Liver (tissue), 9 donors: ENCODE results near the gene SASH3. TPM values are rescaled to one million over a fixed set of nuclear protein-coding genes. Genes with fewer than 3 reads are reported as not detected.

Source experiments
- DNase-seq: peaks from one replicate; pipeline ENCODE4 v3.0.0-alpha.2; 2017; ENCODE audit warnings: low spot score
- H3K27ac ChIP-seq, 2 donors: one replicate each; pipeline ENCODE4 v1.7.0; 2013; ENCODE audit warnings: inconsistent platforms in 2 of 2, low read length in 2 of 2, control low read depth in 1 of 2, low read depth in 1 of 2, mild to moderate bottlenecking in 1 of 2
- H3K27me3 ChIP-seq, 4 donors: one replicate each; pipeline versions ENCODE4 v1.6.1 to v1.7.0; 2013; ENCODE audit warnings: low read length in 3 of 4, inconsistent platforms in 1 of 4, mild to moderate bottlenecking in 1 of 4, moderate library complexity in 1 of 4; ENCODE audit not compliant: control insufficient read depth in 4 of 4, insufficient read depth in 4 of 4
- H3K36me3 ChIP-seq, 4 donors: one replicate each; pipeline versions ENCODE4 v1.6.1 to v1.7.0; 2013; ENCODE audit warnings: low read length in 3 of 4, mild to moderate bottlenecking in 3 of 4, low read depth in 1 of 4, moderate library complexity in 1 of 4; ENCODE audit not compliant: control insufficient read depth in 4 of 4, insufficient read depth in 3 of 4
- H3K4me1 ChIP-seq, 4 donors: one replicate each; pipeline versions ENCODE4 v1.6.1 to v1.7.0; 2013; ENCODE audit warnings: low read length in 3 of 4, mild to moderate bottlenecking in 3 of 4, moderate library complexity in 1 of 4; ENCODE audit not compliant: control insufficient read depth in 4 of 4, insufficient read depth in 4 of 4
- H3K4me3 ChIP-seq, 3 donors: one replicate each; pipeline versions ENCODE4 v1.6.1 to v1.7.0; 2013; ENCODE audit warnings: low read length in 3 of 3, control low read depth in 1 of 3, low read depth in 1 of 3, mild to moderate bottlenecking in 1 of 3
- H3K9ac ChIP-seq, 2 donors: one replicate each; pipeline ENCODE4 v1.7.0; 2013; ENCODE audit warnings: low read length in 2 of 2, mild to moderate bottlenecking in 2 of 2, moderate library complexity in 2 of 2, control low read depth in 1 of 2, low read depth in 1 of 2
- H3K9me3 ChIP-seq, 4 donors: one replicate each; pipeline versions ENCODE4 v1.6.1 to v1.7.0; 2013; ENCODE audit warnings: low read length in 3 of 4; ENCODE audit not compliant: control insufficient read depth in 4 of 4
- EGR1 ChIP-seq, 2 donors: IDR thresholded peaks; 2 replicates each; pipeline ENCODE4 v1.6.1; 2016 to 2018; ENCODE audit warnings: antibody characterized with exemption in 2 of 2, low read depth in 2 of 2
- FOXA1 ChIP-seq: IDR thresholded peaks from 2 replicates; pipeline ENCODE4 v1.6.1; 2016; ENCODE audit warnings: antibody characterized with exemption
- FOXA2 ChIP-seq: IDR thresholded peaks from 2 replicates; pipeline ENCODE4 v1.6.1; 2016; ENCODE audit warnings: antibody characterized with exemption
- GABPA ChIP-seq, 2 donors: IDR thresholded peaks in 1 of 2; conservative IDR thresholded peaks in 1 of 2; 2 replicates each; pipeline ENCODE4 v1.6.1; 2016; ENCODE audit warnings: antibody characterized with exemption in 2 of 2, mild to moderate bottlenecking in 1 of 2, moderate library complexity in 1 of 2
- HNF4A ChIP-seq, 2 donors: conservative IDR thresholded peaks; 2 replicates each; pipeline ENCODE4 v1.6.1; 2016; ENCODE audit warnings: antibody characterized with exemption in 2 of 2, mild to moderate bottlenecking in 2 of 2
- HNF4G ChIP-seq: IDR thresholded peaks from 2 replicates; pipeline ENCODE4 v1.6.1; 2016; ENCODE audit warnings: antibody characterized with exemption
- JUND ChIP-seq, 2 donors: IDR thresholded peaks; 2 replicates each; pipeline ENCODE4 v1.6.1; 2016; ENCODE audit warnings: antibody characterized with exemption in 2 of 2
- NR2F2 ChIP-seq: IDR thresholded peaks from 2 replicates; pipeline ENCODE4 v1.6.1; 2016; ENCODE audit warnings: antibody characterized with exemption
- RAD21 ChIP-seq, 2 donors: IDR thresholded peaks; 2 replicates each; pipeline ENCODE4 v1.6.1; 2016; ENCODE audit warnings: antibody characterized with exemption in 2 of 2, mild to moderate bottlenecking in 2 of 2
- RXRA ChIP-seq, 2 donors: IDR thresholded peaks; 2 replicates each; pipeline ENCODE4 v1.6.1; 2017 to 2018; ENCODE audit warnings: antibody characterized with exemption in 2 of 2, mild to moderate bottlenecking in 1 of 2
- SP1 ChIP-seq: IDR thresholded peaks from 2 replicates; pipeline ENCODE4 v1.6.1; 2018; ENCODE audit warnings: antibody characterized with exemption, mild to moderate bottlenecking
- TAF1 ChIP-seq: conservative IDR thresholded peaks from 2 replicates; pipeline ENCODE4 v1.6.1; 2016; ENCODE audit warnings: antibody characterized with exemption, mild to moderate bottlenecking
- YY1 ChIP-seq: IDR thresholded peaks from 2 replicates; pipeline ENCODE4 v1.6.1; 2016; ENCODE audit warnings: antibody characterized with exemption, mild to moderate bottlenecking
- WGBS: extraction: QIAGEN DNeasy Blood & Tissue Kit; methylation state at CpG from one replicate; pipeline ENCODE4 v1.1.7; 2013; 5-methylcytosine and 5-hydroxymethylcytosine counted together
- polyA plus RNA-seq, 2 donors: library from polyadenylated mRNA; stranded (reverse) in 1 of 2; unstranded in 1 of 2; fragments of 200-250 nt in 1 of 2; fragments of >200 nt in 1 of 2; fragmentation: Nextera tagmentation in 1 of 2; extraction: Ambion mirVana in 1 of 2; gene quantifications; one replicate each; pipeline versions ENCODE4 v1.2.1 to v1.2.3, GENCODE V29; 2013 to 2015
- total RNA-seq, 2 donors: library from RNA; depleted of rRNA; stranded (reverse); fragments of >200 nt; gene quantifications; one replicate each; pipeline ENCODE4 v1.2.3, GENCODE V29; 2014
- TF ChIP-seq, protein P1 (sequence below): IDR thresholded peaks from 2 replicates; pipeline ENCODE4 v1.6.1; 2016; ENCODE audit warnings: antibody characterized with exemption, mild to moderate bottlenecking
- TF ChIP-seq, protein P2 (sequence below): IDR thresholded peaks from 2 replicates; pipeline ENCODE4 v1.6.1; 2016; ENCODE audit warnings: antibody characterized with exemption
- TF ChIP-seq, protein P3 (sequence below): IDR thresholded peaks from 2 replicates; pipeline ENCODE4 v1.6.1; 2016; ENCODE audit warnings: antibody characterized with exemption
- TF ChIP-seq, protein P4 (sequence below): IDR thresholded peaks from 2 replicates; pipeline ENCODE4 v1.6.1; 2016; ENCODE audit warnings: antibody characterized with exemption
- TF ChIP-seq, protein P5 (sequence below): fragments of 150-350 bp; IDR thresholded peaks from 2 replicates; pipeline ENCODE4 v1.5.1; 2017; ENCODE audit warnings: improper control_type of control experiment, low read depth, low read length; ENCODE audit not compliant: missing input control
- donor health status: healthy.
- donor health status: healthy.
- donor health status: healthy.
- donor health status: healthy.
- donor health status: healthy.

The SASH3 gene
- total and polyA plus RNA-seq, 4 donors: 1.8 to 9.5 (median 3.9) TPM

DNA sequence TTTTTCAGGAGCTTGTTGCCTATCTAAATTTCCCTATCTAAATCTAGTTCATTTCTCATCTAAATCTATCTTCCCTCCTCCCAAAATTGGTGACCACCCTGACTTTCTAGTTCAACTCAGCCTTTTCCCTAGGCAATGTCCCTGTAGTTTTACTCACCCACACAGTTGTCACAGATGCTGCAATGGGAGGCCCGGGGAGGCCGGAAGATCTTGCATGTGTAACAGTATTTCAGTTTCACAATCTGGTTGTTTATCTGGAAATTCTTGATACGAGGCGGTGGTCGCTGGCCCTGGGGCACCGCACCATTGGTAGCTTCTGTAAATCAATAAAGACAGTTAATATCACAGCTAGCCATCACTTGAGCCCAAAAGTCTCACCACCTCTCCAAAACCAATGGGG, 43.8 kb downstream of the SASH3 start:
- H3K9ac ChIP-seq: no peak overlapping the region
- H3K9me3 ChIP-seq: no peaks in the 10 kb centered on the region
- H3K27ac ChIP-seq: no peak overlapping the region
- TF ChIP-seq, protein P1, sequence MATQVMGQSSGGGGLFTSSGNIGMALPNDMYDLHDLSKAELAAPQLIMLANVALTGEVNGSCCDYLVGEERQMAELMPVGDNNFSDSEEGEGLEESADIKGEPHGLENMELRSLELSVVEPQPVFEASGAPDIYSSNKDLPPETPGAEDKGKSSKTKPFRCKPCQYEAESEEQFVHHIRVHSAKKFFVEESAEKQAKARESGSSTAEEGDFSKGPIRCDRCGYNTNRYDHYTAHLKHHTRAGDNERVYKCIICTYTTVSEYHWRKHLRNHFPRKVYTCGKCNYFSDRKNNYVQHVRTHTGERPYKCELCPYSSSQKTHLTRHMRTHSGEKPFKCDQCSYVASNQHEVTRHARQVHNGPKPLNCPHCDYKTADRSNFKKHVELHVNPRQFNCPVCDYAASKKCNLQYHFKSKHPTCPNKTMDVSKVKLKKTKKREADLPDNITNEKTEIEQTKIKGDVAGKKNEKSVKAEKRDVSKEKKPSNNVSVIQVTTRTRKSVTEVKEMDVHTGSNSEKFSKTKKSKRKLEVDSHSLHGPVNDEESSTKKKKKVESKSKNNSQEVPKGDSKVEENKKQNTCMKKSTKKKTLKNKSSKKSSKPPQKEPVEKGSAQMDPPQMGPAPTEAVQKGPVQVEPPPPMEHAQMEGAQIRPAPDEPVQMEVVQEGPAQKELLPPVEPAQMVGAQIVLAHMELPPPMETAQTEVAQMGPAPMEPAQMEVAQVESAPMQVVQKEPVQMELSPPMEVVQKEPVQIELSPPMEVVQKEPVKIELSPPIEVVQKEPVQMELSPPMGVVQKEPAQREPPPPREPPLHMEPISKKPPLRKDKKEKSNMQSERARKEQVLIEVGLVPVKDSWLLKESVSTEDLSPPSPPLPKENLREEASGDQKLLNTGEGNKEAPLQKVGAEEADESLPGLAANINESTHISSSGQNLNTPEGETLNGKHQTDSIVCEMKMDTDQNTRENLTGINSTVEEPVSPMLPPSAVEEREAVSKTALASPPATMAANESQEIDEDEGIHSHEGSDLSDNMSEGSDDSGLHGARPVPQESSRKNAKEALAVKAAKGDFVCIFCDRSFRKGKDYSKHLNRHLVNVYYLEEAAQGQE: no peak
- no peak for TF ChIP-seq FOXA2
- TF ChIP-seq EGR1 (IDR thresholded peaks at IDR 0.05; ENCODE audit: low read depth in 2 of 2): no peak
- TF ChIP-seq SP1: no peak
- TF ChIP-seq, protein P2, sequence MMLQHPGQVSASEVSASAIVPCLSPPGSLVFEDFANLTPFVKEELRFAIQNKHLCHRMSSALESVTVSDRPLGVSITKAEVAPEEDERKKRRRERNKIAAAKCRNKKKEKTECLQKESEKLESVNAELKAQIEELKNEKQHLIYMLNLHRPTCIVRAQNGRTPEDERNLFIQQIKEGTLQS: no peak
- no peak for TF ChIP-seq YY1
- no peak for TF ChIP-seq HNF4G
- TF ChIP-seq, protein P3, sequence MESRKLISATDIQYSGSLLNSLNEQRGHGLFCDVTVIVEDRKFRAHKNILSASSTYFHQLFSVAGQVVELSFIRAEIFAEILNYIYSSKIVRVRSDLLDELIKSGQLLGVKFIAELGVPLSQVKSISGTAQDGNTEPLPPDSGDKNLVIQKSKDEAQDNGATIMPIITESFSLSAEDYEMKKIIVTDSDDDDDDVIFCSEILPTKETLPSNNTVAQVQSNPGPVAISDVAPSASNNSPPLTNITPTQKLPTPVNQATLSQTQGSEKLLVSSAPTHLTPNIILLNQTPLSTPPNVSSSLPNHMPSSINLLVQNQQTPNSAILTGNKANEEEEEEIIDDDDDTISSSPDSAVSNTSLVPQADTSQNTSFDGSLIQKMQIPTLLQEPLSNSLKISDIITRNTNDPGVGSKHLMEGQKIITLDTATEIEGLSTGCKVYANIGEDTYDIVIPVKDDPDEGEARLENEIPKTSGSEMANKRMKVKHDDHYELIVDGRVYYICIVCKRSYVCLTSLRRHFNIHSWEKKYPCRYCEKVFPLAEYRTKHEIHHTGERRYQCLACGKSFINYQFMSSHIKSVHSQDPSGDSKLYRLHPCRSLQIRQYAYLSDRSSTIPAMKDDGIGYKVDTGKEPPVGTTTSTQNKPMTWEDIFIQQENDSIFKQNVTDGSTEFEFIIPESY: no peak
- TF ChIP-seq TAF1: no peak
- TF ChIP-seq FOXA1: no peak
- TF ChIP-seq, protein P4, sequence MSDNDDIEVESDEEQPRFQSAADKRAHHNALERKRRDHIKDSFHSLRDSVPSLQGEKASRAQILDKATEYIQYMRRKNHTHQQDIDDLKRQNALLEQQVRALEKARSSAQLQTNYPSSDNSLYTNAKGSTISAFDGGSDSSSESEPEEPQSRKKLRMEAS: no peak
- TF ChIP-seq HNF4A (conservative IDR thresholded peaks at IDR 0.05): no peak
- TF ChIP-seq RAD21 (IDR thresholded peaks at IDR 0.05): no peak
- no peak for TF ChIP-seq GABPA (IDR thresholded peaks at IDR 0.05 in 1 of 2, conservative IDR thresholded peaks at IDR 0.05 in 1 of 2)
- no peak for TF ChIP-seq JUND (IDR thresholded peaks at IDR 0.05)
- TF ChIP-seq NR2F2: no peak
- TF ChIP-seq, protein P5, sequence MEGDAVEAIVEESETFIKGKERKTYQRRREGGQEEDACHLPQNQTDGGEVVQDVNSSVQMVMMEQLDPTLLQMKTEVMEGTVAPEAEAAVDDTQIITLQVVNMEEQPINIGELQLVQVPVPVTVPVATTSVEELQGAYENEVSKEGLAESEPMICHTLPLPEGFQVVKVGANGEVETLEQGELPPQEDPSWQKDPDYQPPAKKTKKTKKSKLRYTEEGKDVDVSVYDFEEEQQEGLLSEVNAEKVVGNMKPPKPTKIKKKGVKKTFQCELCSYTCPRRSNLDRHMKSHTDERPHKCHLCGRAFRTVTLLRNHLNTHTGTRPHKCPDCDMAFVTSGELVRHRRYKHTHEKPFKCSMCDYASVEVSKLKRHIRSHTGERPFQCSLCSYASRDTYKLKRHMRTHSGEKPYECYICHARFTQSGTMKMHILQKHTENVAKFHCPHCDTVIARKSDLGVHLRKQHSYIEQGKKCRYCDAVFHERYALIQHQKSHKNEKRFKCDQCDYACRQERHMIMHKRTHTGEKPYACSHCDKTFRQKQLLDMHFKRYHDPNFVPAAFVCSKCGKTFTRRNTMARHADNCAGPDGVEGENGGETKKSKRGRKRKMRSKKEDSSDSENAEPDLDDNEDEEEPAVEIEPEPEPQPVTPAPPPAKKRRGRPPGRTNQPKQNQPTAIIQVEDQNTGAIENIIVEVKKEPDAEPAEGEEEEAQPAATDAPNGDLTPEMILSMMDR: no peak
- 53% methylated on average over 6 of the region's 6 CpGs for WGBS
- peaks cover 0 to 7% (median 2%) of the 10 kb centered on the region in 4 donors for H3K36me3 ChIP-seq
- no peaks in the 10 kb centered on the region for H3K27me3 ChIP-seq
- no peak for DNase-seq
- peaks cover 0 to 7% (median 2%) of the 10 kb centered on the region in 4 donors for H3K4me1 ChIP-seq
- H3K4me3 ChIP-seq: no peak overlapping the region

DNA sequence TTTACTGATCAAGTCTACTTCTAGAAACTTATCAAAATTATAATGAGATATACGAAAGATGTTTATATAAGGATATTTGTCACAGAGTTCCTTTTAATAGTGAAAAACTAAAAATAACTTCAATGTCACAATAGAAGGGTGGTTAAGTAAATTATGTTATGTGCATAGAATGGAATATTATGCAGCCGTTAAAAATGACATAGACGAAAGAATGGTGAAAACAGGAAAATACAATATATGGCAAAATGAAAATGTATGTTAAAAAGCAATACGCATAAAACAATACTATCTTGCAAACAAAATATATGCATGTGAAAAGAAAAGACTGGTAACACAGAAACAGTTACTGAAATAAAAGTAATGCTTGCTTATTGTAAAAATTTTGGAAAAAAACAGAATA, 44.9 kb downstream of the SASH3 start:
- TF ChIP-seq RAD21 (IDR thresholded peaks at IDR 0.05) (no peak), HNF4A (conservative IDR thresholded peaks at IDR 0.05) (no peak), HNF4G (no peak), RXRA (IDR thresholded peaks at IDR 0.05) (no peak), GABPA (IDR thresholded peaks at IDR 0.05 in 1 of 2, conservative IDR thresholded peaks at IDR 0.05 in 1 of 2) (no peak), SP1 (no peak), EGR1 (IDR thresholded peaks at IDR 0.05; ENCODE audit: low read depth in 2 of 2) (no peak), TAF1 (no peak), FOXA1 (no peak)
- TF ChIP-seq, protein P2: no peak
- TF ChIP-seq, protein P3: no peak
- peaks cover 0 to 7% (median 2%) of the 10 kb centered on the region in 4 donors for H3K4me1 ChIP-seq
- no peak for DNase-seq
- peaks cover 1 to 13% (median 3%) of the 10 kb centered on the region in 4 donors for H3K36me3 ChIP-seq
- no peak overlapping the region for H3K27ac ChIP-seq
- 98% methylated on average over 4 of the region's 4 CpGs for WGBS
- no peak overlapping the region for H3K4me3 ChIP-seq
- H3K9me3 ChIP-seq: no peaks in the 10 kb centered on the region
- no peaks in the 10 kb centered on the region for H3K27me3 ChIP-seq
- no peak overlapping the region for H3K9ac ChIP-seq
